Keratinocyte (primary cell): Measurements from ENCODE around the gene IER2. TPM values are rescaled to one million over a fixed set of nuclear protein-coding genes. Genes with fewer than 3 reads are reported as not detected.
A peak's percentile ranks its signal among the peaks of the same experiment; 100 is the strongest.

Experiments
- DNase-seq: peaks from one replicate; pipeline ENCODE4 v3.0.0-alpha.2; 2011; ENCODE audit warnings: low read depth, missing footprints, low spot score
- FAIRE-seq: peaks from 2 replicates; lab custom pipeline; 2011; peaks lifted over from hg19 to GRCh38; lab: Jason Lieb, UNC
- H2AFZ ChIP-seq: 2 replicates; pipeline ENCODE4 v1.6.0; 2012; ENCODE audit warnings: low read length, control low read depth, inconsistent platforms; ENCODE audit not compliant: control insufficient read depth
- H3K27ac ChIP-seq: 2 replicates; pipeline ENCODE4 v1.5.1; 2011; ENCODE audit warnings: low read length; ENCODE audit not compliant: control insufficient read depth, insufficient read depth
- H3K27me3 ChIP-seq: 3 replicates; pipeline ENCODE4 v1.6.0; 2011; ENCODE audit warnings: low read length; ENCODE audit not compliant: control insufficient read depth, insufficient read depth; ENCODE audit errors: extremely low read depth
- H3K36me3 ChIP-seq, 2 experiments: 2 replicates in 1 of 2; 3 replicates in 1 of 2; pipeline ENCODE4 v1.5.1; 2011; ENCODE audit warnings: low read length in 2 of 2, mild to moderate bottlenecking in 1 of 2; ENCODE audit not compliant: control insufficient read depth in 2 of 2, insufficient read depth in 2 of 2; ENCODE audit errors: extremely low read depth in 1 of 2
- H3K4me1 ChIP-seq: 3 replicates; pipeline ENCODE4 v1.5.1; 2011; ENCODE audit warnings: low read length; ENCODE audit not compliant: control insufficient read depth, insufficient read depth; ENCODE audit errors: extremely low read depth
- H3K4me2 ChIP-seq: 3 replicates; pipeline ENCODE4 v1.6.0; 2011; ENCODE audit warnings: low read depth, low read length; ENCODE audit not compliant: control insufficient read depth, insufficient read depth; ENCODE audit errors: extremely low read depth
- H3K4me3 ChIP-seq, 3 experiments: fragments of 200-600 bp in 1 of 3; sonication (generic) in 1 of 3; 2 replicates in 2 of 3; 3 replicates in 1 of 3; pipeline ENCODE4 v1.5.1; 2011 to 2016; ENCODE audit warnings: low read length in 3 of 3, mild to moderate bottlenecking in 3 of 3, control low read depth in 2 of 3, inconsistent platforms in 1 of 3, low read depth in 1 of 3, mixed read lengths in 1 of 3, mixed run types in 1 of 3, moderate library complexity in 1 of 3; ENCODE audit not compliant: control insufficient read depth in 2 of 3, insufficient read depth in 2 of 3; ENCODE audit errors: extremely low read depth in 1 of 3
- H3K79me2 ChIP-seq: 2 replicates; pipeline ENCODE4 v1.6.0; 2012; ENCODE audit warnings: low read length; ENCODE audit not compliant: control insufficient read depth, insufficient read depth
- H3K9ac ChIP-seq: 3 replicates; pipeline ENCODE4 v1.6.0; 2011; ENCODE audit warnings: low read length; ENCODE audit not compliant: control insufficient read depth, insufficient read depth; ENCODE audit errors: extremely low read depth
- H3K9me1 ChIP-seq: 3 replicates; pipeline ENCODE4 v1.6.0; 2011; ENCODE audit warnings: low read length; ENCODE audit not compliant: control insufficient read depth, insufficient read depth; ENCODE audit errors: extremely low read depth
- H3K9me3 ChIP-seq: 2 replicates; pipeline ENCODE4 v1.5.1; 2012; ENCODE audit warnings: low read depth, low read length; ENCODE audit not compliant: control insufficient read depth
- H4K20me1 ChIP-seq: 3 replicates; pipeline ENCODE4 v1.6.0; 2011; ENCODE audit warnings: low read length; ENCODE audit not compliant: control insufficient read depth, insufficient read depth; ENCODE audit errors: extremely low read depth
- EZH2 ChIP-seq: IDR thresholded peaks from one replicate; pipeline ENCODE4 v1.6.1; 2012; ENCODE audit warnings: inconsistent platforms, mild to moderate bottlenecking, low read length, moderate library complexity
- dilution Hi-C: fragments of 300-500 bp; cut with MboI; formaldehyde crosslinking; loops from one replicate; pipeline ENCODE4 v1.7.0; 2020; ENCODE audit warnings: low sequenced_read_pairs; ENCODE audit not compliant: extremely low pct_ligation_motif_present
- polyA plus RNA-seq, 5 experiments: library from polyadenylated mRNA; depleted of rRNA in 3 of 5; stranded (reverse) in 3 of 5; stranded (forward) in 1 of 5; unstranded in 1 of 5; fragments of >200 nt; gene quantifications; 1 replicate in 1 of 5; 2 replicates in 3 of 5; 3 replicates in 1 of 5; pipeline versions ENCODE4 v1.2.1 to v1.2.3, GENCODE V29; 2011 to 2012; ENCODE audit warnings: missing spikeins in 2 of 5, low read depth in 1 of 5, low replicate concordance in 1 of 5
- TF ChIP-seq, protein P1 (sequence below), 3 experiments: IDR thresholded peaks in 1 of 3; conservative IDR thresholded peaks in 1 of 3; optimal IDR thresholded peaks in 1 of 3; 2 replicates in 2 of 3; 3 replicates in 1 of 3; pipeline versions ENCODE3 to v1.5.1; 2011; ENCODE audit warnings: low read length in 3 of 3, mild to moderate bottlenecking in 3 of 3, moderate library complexity in 2 of 3, control low read depth in 1 of 3, inconsistent platforms in 1 of 3; ENCODE audit not compliant: insufficient read depth in 2 of 3; ENCODE audit errors: extremely low read depth in 1 of 3

Gene IER2
- polyA plus RNA-seq, 1 donor (not counting 4 experiments of a cell fraction or from before 2014, with no cell fraction given) = 14.4 TPM

DNA sequence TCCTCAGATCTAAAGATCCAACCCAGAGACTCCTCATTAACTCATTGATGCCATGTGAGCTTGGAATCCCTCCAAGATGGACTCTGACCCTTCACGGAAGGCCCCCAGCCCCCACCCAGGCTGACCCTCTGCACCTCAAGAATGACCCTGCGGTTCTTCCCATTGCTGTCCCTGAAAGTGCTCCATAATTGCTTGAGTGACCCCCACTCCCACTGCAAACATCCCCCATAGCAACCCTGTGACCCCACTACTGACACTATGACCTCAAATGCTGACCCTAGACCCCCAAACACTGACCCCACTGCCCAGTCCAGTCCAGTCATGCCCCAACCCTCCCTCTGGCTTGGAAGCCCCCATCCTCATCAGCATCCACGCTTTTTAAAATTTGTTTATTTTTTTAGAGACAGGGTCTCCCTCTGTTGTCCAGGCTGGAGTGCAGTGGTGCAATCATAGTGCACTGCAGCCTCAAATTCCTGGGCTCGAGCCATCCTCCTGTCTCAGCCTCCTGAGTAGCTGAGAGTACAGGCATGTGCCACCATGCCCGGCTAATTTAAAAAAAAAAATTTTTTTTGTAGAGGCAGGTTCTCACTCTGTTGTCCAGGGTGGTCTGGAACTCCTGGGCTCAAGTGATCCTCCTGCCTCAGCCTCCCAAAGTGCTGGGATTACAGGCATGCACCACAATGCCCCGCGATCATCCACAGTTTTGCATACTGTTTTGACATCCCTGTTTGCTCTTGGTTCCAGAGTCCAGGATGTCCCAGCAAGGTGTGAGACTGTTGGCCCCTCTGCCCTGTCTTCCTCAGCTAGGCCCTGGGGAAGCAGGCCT lies 48.4 kb upstream of the IER2 start:
- H4K20me1 ChIP-seq = no peaks in the 10 kb centered on the region
- peaks cover 3 to 6% of the 10 kb centered on the region in 2 experiments for H3K36me3 ChIP-seq
- H3K4me2 ChIP-seq = peak overlapping the region; percentile 60
- no peak overlapping the region for H3K4me3 ChIP-seq
- DNase-seq (no peak), FAIRE-seq (no peak)
- no peak overlapping the region for H3K9ac ChIP-seq
- dilution Hi-C loops = no loop called here
- no peaks in the 10 kb centered on the region for H3K9me3 ChIP-seq
- no peak overlapping the region for H3K27ac ChIP-seq
- no peak overlapping the region for H2AFZ ChIP-seq
- TF ChIP-seq EZH2 = no peak
- no peaks in the 10 kb centered on the region for H3K79me2 ChIP-seq
- no peaks in the 10 kb centered on the region for H3K27me3 ChIP-seq
- H3K4me1 ChIP-seq = peaks cover 10% of the 10 kb centered on the region
- no peaks in the 10 kb centered on the region for H3K9me1 ChIP-seq

DNA sequence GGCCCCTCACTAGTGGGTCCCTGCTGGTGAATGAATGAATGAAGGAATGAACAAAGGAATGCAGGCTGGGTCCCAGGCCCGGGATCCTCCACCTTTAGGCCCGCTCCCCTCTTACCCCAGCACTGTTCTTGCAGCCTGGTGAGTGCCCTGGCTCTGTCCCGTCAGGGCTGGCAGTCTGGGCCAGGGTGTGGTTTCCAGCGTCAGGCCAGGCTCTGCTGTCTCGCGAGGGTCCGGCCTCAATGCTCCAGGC lies 47.9 kb upstream of the IER2 start:
- Histone ChIP-seq H3K9ac (peak overlapping the region; percentile 41), H3K4me1 (peaks cover 10% of the 10 kb centered on the region), H4K20me1 (no peaks in the 10 kb centered on the region), H3K9me3 (no peaks in the 10 kb centered on the region), H3K9me1 (no peaks in the 10 kb centered on the region), H3K27ac (no peak overlapping the region), H3K4me3 (peak overlapping the region in 1 of 3 experiments; percentile 43), H3K36me3 (peaks cover 3 to 8% of the 10 kb centered on the region in 2 experiments), H3K79me2 (no peaks in the 10 kb centered on the region), H2AFZ (peak overlapping the region; percentile 47), H3K27me3 (no peaks in the 10 kb centered on the region), H3K4me2 (peak overlapping the region; percentile 60)
- TF ChIP-seq, protein P1, sequence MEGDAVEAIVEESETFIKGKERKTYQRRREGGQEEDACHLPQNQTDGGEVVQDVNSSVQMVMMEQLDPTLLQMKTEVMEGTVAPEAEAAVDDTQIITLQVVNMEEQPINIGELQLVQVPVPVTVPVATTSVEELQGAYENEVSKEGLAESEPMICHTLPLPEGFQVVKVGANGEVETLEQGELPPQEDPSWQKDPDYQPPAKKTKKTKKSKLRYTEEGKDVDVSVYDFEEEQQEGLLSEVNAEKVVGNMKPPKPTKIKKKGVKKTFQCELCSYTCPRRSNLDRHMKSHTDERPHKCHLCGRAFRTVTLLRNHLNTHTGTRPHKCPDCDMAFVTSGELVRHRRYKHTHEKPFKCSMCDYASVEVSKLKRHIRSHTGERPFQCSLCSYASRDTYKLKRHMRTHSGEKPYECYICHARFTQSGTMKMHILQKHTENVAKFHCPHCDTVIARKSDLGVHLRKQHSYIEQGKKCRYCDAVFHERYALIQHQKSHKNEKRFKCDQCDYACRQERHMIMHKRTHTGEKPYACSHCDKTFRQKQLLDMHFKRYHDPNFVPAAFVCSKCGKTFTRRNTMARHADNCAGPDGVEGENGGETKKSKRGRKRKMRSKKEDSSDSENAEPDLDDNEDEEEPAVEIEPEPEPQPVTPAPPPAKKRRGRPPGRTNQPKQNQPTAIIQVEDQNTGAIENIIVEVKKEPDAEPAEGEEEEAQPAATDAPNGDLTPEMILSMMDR (optimal IDR thresholded peaks at IDR 0.05 in 1 of 3, IDR thresholded peaks at IDR 0.05 in 1 of 3, conservative IDR thresholded peaks at IDR 0.05 in 1 of 3; ENCODE audit: extremely low read depth in 1 of 3, insufficient read depth in 2 of 3, low read length in 3 of 3) = no peak
- no peak for TF ChIP-seq EZH2
- DNase-seq (no peak), FAIRE-seq (no peak)
- dilution Hi-C loops = no loop called here
